ENCODE measurements around the gene VPS37C. TPM values are rescaled to one million over a fixed set of nuclear protein-coding genes. Genes with fewer than 3 reads are reported as not detected.

The VPS37C gene
- total RNA-seq, 4 donors from 2014 or later = 8.6 to 23.3 (median 20.5) TPM

- in situ Hi-C loops (cut with MboI; ENCODE audit: low pct_ligation_motif_present in 1 of 4, low pct_unique_long_range_greater_than_20kb in 1 of 4, low sequenced_read_pairs in 3 of 4) = loop anchor here in 1 of 4 donors (25.0 kb wide), 1 partner anchor 339 kb away; the partner anchor contains the start of gene CCDC86
- DNase-seq = no peak
- H3K27ac ChIP-seq = no peak overlapping the region
- TF ChIP-seq POLR2AphosphoS5 (IDR thresholded peaks at IDR 0.05) (no peak), EP300 (IDR thresholded peaks at IDR 0.05; ENCODE audit: low read depth) (no peak), POLR2A (IDR thresholded peaks at IDR 0.05) (no peak)
- TF ChIP-seq, protein P1, sequence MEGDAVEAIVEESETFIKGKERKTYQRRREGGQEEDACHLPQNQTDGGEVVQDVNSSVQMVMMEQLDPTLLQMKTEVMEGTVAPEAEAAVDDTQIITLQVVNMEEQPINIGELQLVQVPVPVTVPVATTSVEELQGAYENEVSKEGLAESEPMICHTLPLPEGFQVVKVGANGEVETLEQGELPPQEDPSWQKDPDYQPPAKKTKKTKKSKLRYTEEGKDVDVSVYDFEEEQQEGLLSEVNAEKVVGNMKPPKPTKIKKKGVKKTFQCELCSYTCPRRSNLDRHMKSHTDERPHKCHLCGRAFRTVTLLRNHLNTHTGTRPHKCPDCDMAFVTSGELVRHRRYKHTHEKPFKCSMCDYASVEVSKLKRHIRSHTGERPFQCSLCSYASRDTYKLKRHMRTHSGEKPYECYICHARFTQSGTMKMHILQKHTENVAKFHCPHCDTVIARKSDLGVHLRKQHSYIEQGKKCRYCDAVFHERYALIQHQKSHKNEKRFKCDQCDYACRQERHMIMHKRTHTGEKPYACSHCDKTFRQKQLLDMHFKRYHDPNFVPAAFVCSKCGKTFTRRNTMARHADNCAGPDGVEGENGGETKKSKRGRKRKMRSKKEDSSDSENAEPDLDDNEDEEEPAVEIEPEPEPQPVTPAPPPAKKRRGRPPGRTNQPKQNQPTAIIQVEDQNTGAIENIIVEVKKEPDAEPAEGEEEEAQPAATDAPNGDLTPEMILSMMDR (IDR thresholded peaks at IDR 0.05) = no peak
- no peaks in the 10 kb centered on the region for H3K27me3 ChIP-seq
- H3K9me3 ChIP-seq = no peaks in the 10 kb centered on the region
- 82% methylated on average over 6 of the region's 6 CpGs; no CpG with 5 or more reads in 1 of the 2 donors for WGBS, 2 donors (ENCODE audit: low coverage in 1 of 2)
- intact Hi-C loops (cut with DNase I; ENCODE audit: low total_unique reads) = no loop called here
- no peak overlapping the region for H3K4me3 ChIP-seq
- no peaks in the 10 kb centered on the region for H3K36me3 ChIP-seq
- no peaks in the 10 kb centered on the region for H3K4me1 ChIP-seq
Measured at GRCh38 chr11:61176446-61176845, 15.2 kb upstream of the VPS37C start.

- H3K9me3 ChIP-seq = no peaks in the 10 kb centered on the region
- H3K27me3 ChIP-seq = no peaks in the 10 kb centered on the region
- TF ChIP-seq POLR2A (IDR thresholded peaks at IDR 0.05) = no peak
- TF ChIP-seq, protein P1 (IDR thresholded peaks at IDR 0.05) = no peak
- TF ChIP-seq POLR2AphosphoS5 (IDR thresholded peaks at IDR 0.05) = no peak
- no peak for TF ChIP-seq EP300 (IDR thresholded peaks at IDR 0.05; ENCODE audit: low read depth)
- DNase-seq = no peak
- in situ Hi-C loops (cut with MboI; ENCODE audit: low pct_ligation_motif_present in 1 of 4, low pct_unique_long_range_greater_than_20kb in 1 of 4, low sequenced_read_pairs in 3 of 4) = loop anchor here in 1 of 4 donors (25.0 kb wide), 1 partner anchor 338 kb away; the partner anchor contains the start of gene CCDC86
- H3K4me3 ChIP-seq = no peak overlapping the region
- no peak overlapping the region for H3K27ac ChIP-seq
- 61 to 62% methylated on average over 2 to 6 of the region's 6 CpGs for WGBS, 2 donors (ENCODE audit: low coverage in 1 of 2)
- no peaks in the 10 kb centered on the region for H3K4me1 ChIP-seq
- H3K36me3 ChIP-seq = no peaks in the 10 kb centered on the region
- intact Hi-C loops (cut with DNase I; ENCODE audit: low total_unique reads) = no loop called here
Measured at GRCh38 chr11:61174949-61175348, 13.7 kb upstream of the VPS37C start.

GRCh38 chr11:61174273-61174672 lies 13.0 kb upstream of the VPS37C start:
- DNase-seq = no peak
- in situ Hi-C loops (cut with MboI; ENCODE audit: low pct_ligation_motif_present in 1 of 4, low pct_unique_long_range_greater_than_20kb in 1 of 4, low sequenced_read_pairs in 3 of 4) = no loop called here
- H3K27ac ChIP-seq = no peak overlapping the region
- intact Hi-C loops (cut with DNase I; ENCODE audit: low total_unique reads) = no loop called here
- WGBS, 2 donors (ENCODE audit: low coverage in 1 of 2) = 70% methylated on average over 6 of the region's 6 CpGs; no CpG with 5 or more reads in 1 of the 2 donors
- TF ChIP-seq EP300 (IDR thresholded peaks at IDR 0.05; ENCODE audit: low read depth) (no peak), POLR2AphosphoS5 (IDR thresholded peaks at IDR 0.05) (no peak), POLR2A (IDR thresholded peaks at IDR 0.05) (no peak)
- TF ChIP-seq, protein P1 (IDR thresholded peaks at IDR 0.05) = no peak
- H3K4me1 ChIP-seq = no peaks in the 10 kb centered on the region
- no peak overlapping the region for H3K4me3 ChIP-seq
- no peaks in the 10 kb centered on the region for H3K9me3 ChIP-seq
- H3K36me3 ChIP-seq = no peaks in the 10 kb centered on the region
- H3K27me3 ChIP-seq = no peaks in the 10 kb centered on the region

DNA sequence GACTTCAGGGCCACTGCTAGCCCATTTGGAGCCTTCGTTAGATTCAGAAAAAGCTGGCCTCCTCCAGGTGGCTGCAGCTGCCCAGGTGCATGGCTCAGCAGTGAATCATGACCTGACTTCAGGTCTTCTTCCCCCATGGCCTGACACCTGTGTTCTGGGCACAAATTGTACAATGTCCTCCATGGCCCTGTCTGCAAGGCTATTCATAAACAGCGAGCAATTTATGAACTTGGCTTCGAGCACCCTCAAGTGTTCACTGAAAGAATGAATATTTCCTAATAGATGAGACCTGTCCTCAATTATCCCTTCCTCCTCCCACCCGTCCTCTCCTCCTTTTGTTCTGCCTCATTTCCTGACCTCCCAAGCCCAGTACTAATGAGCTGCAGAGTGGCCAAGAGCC lies 12.2 kb upstream of the VPS37C start:
- H3K4me1 ChIP-seq = no peaks in the 10 kb centered on the region
- H3K27me3 ChIP-seq = no peaks in the 10 kb centered on the region
- no peak overlapping the region for H3K27ac ChIP-seq
- 70 to 76% methylated on average over 2 to 4 of the region's 4 CpGs for WGBS, 2 donors (ENCODE audit: low coverage in 1 of 2)
- no peak for DNase-seq
- H3K36me3 ChIP-seq = no peaks in the 10 kb centered on the region
- in situ Hi-C loops (cut with MboI; ENCODE audit: low pct_ligation_motif_present in 1 of 4, low pct_unique_long_range_greater_than_20kb in 1 of 4, low sequenced_read_pairs in 3 of 4) (no loop called here), intact Hi-C loops (cut with DNase I; ENCODE audit: low total_unique reads) (no loop called here)
- TF ChIP-seq EP300 (IDR thresholded peaks at IDR 0.05; ENCODE audit: low read depth) (no peak), POLR2AphosphoS5 (IDR thresholded peaks at IDR 0.05) (no peak), POLR2A (IDR thresholded peaks at IDR 0.05) (no peak)
- TF ChIP-seq, protein P1 (IDR thresholded peaks at IDR 0.05) = no peak
- H3K4me3 ChIP-seq = no peak overlapping the region
- H3K9me3 ChIP-seq = no peaks in the 10 kb centered on the region

Measured in transverse colon (tissue), 4 donors.